NCI-H1105 (cell line): Measurements from ENCODE around the gene MIPOL1.

Experiments used
- DNase-seq: peaks from one replicate; lab custom pipeline; 2025; lab: John Stamatoyannopoulos, UW

Gene MIPOL1

GRCh38 chr14:37399517-37399916 is 201.8 kb downstream of the MIPOL1 start:
- no peak for DNase-seq

- DNase-seq = no peak
These were observed 203.4 kb downstream of the MIPOL1 start for GRCh38 chr14:37401093-37401492.

- DNase-seq = no peak
These were observed 205.9 kb downstream of the MIPOL1 start for GRCh38 chr14:37403626-37404025.

GRCh38 chr14:37406095-37406494 is 208.4 kb downstream of the MIPOL1 start:
- no peak for DNase-seq

- DNase-seq = peak; percentile 62
These were observed 213.5 kb downstream of the MIPOL1 start for GRCh38 chr14:37411079-37411735.

GRCh38 chr14:37413050-37413449 is 215.3 kb downstream of the MIPOL1 start:
- no peak for DNase-seq

- no peak for DNase-seq
These were observed 215.8 kb downstream of the MIPOL1 start for GRCh38 chr14:37413504-37414003.

GRCh38 chr14:37416264-37416663 is 218.5 kb downstream of the MIPOL1 start:
- no peak for DNase-seq

- no peak for DNase-seq
These were observed 219.4 kb downstream of the MIPOL1 start for GRCh38 chr14:37417151-37417550.

GRCh38 chr14:37417833-37418232 is 220.1 kb downstream of the MIPOL1 start:
- no peak for DNase-seq

GRCh38 chr14:37420622-37421021 is 222.9 kb downstream of the MIPOL1 start:
- no peak for DNase-seq

- DNase-seq = no peak
These were observed 224.6 kb downstream of the MIPOL1 start for GRCh38 chr14:37422319-37422718.

GRCh38 chr14:37422748-37423147 is 225.0 kb downstream of the MIPOL1 start:
- no peak for DNase-seq

- no peak for DNase-seq
These were observed 231.2 kb downstream of the MIPOL1 start for GRCh38 chr14:37428954-37429353.

GRCh38 chr14:37429618-37430017 is 231.9 kb downstream of the MIPOL1 start:
- DNase-seq = no peak

GRCh38 chr14:37434867-37435266 is 237.1 kb downstream of the MIPOL1 start:
- DNase-seq = no peak

- peak; percentile 23 for DNase-seq
These were observed 238.8 kb downstream of the MIPOL1 start for GRCh38 chr14:37436519-37436918.

- DNase-seq = peak; percentile 67
These were observed 239.8 kb downstream of the MIPOL1 start for GRCh38 chr14:37437490-37437889.

GRCh38 chr14:37438444-37438843 is 240.7 kb downstream of the MIPOL1 start:
- no peak for DNase-seq

GRCh38 chr14:37443461-37443860 is 245.7 kb downstream of the MIPOL1 start:
- DNase-seq = no peak

- DNase-seq = peak; percentile 8
These were observed 250.2 kb downstream of the MIPOL1 start for GRCh38 chr14:37447883-37448391.

GRCh38 chr14:37452323-37452722 is 254.6 kb downstream of the MIPOL1 start:
- no peak for DNase-seq

GRCh38 chr14:37453985-37454384 is 256.2 kb downstream of the MIPOL1 start:
- DNase-seq = no peak

- no peak for DNase-seq
These were observed 259.6 kb downstream of the MIPOL1 start for GRCh38 chr14:37457334-37457733.
